ENCODE results near the gene ADIG.

Gene ADIG

GRCh38 chr20:38623061-38623460, 42.1 kb downstream of the ADIG start:
- Histone ChIP-seq H3K36me3 (ENCODE audit: control insufficient read depth in 1 of 2, insufficient read depth in 2 of 2, low read length in 2 of 2) (no peaks in the 10 kb centered on the region), H3K4me1 (ENCODE audit: control insufficient read depth in 1 of 2, insufficient read depth in 2 of 2, low read length in 2 of 2) (no peaks in the 10 kb centered on the region), H3K27me3 (ENCODE audit: low read depth, low read length) (peaks cover 3% of the 10 kb centered on the region)

GRCh38 chr20:38624084-38624483, 43.1 kb downstream of the ADIG start:
- Histone ChIP-seq H3K27me3 (ENCODE audit: low read depth, low read length) (no peaks in the 10 kb centered on the region), H3K9me3 (ENCODE audit: control insufficient read depth in 1 of 2, low read length in 2 of 2) (peaks cover 0 to 10% of the 10 kb centered on the region in 2 donors), H3K4me1 (ENCODE audit: control insufficient read depth in 1 of 2, insufficient read depth in 2 of 2, low read length in 2 of 2) (no peaks in the 10 kb centered on the region), H3K4me3 (ENCODE audit: low read depth in 1 of 2, low read length in 2 of 2) (no peak overlapping the region), H3K27ac (ENCODE audit: low read length) (no peak overlapping the region), H3K36me3 (ENCODE audit: control insufficient read depth in 1 of 2, insufficient read depth in 2 of 2, low read length in 2 of 2) (no peaks in the 10 kb centered on the region)

More at GRCh38 chr20:38623061-38623460, 42.1 kb downstream of the ADIG start:
- Histone ChIP-seq H3K4me3 (ENCODE audit: low read depth in 1 of 2, low read length in 2 of 2) (no peak overlapping the region), H3K9me3 (ENCODE audit: control insufficient read depth in 1 of 2, low read length in 2 of 2) (peaks cover 0 to 10% of the 10 kb centered on the region in 2 donors), H3K27ac (ENCODE audit: low read length) (no peak overlapping the region)

GRCh38 chr20:38625896-38626295, 44.9 kb downstream of the ADIG start:
- no peaks in the 10 kb centered on the region for H3K27me3 ChIP-seq (ENCODE audit: low read depth, low read length)
- H3K4me1 ChIP-seq (ENCODE audit: control insufficient read depth in 1 of 2, insufficient read depth in 2 of 2, low read length in 2 of 2), result no peaks in the 10 kb centered on the region
- no peak overlapping the region for H3K27ac ChIP-seq (ENCODE audit: low read length)
- H3K9me3 ChIP-seq (ENCODE audit: control insufficient read depth in 1 of 2, low read length in 2 of 2), result peaks cover 0 to 10% of the 10 kb centered on the region in 2 donors
- no peak overlapping the region for H3K4me3 ChIP-seq (ENCODE audit: low read depth in 1 of 2, low read length in 2 of 2)
- no peaks in the 10 kb centered on the region for H3K36me3 ChIP-seq (ENCODE audit: control insufficient read depth in 1 of 2, insufficient read depth in 2 of 2, low read length in 2 of 2)

GRCh38 chr20:38626921-38627659, 46.1 kb downstream of the ADIG start:
- Histone ChIP-seq H3K36me3 (ENCODE audit: control insufficient read depth in 1 of 2, insufficient read depth in 2 of 2, low read length in 2 of 2) (no peaks in the 10 kb centered on the region), H3K4me3 (ENCODE audit: low read depth in 1 of 2, low read length in 2 of 2) (no peak overlapping the region), H3K27ac (ENCODE audit: low read length) (no peak overlapping the region), H3K4me1 (ENCODE audit: control insufficient read depth in 1 of 2, insufficient read depth in 2 of 2, low read length in 2 of 2) (no peaks in the 10 kb centered on the region), H3K9me3 (ENCODE audit: control insufficient read depth in 1 of 2, low read length in 2 of 2) (peaks cover 0 to 10% of the 10 kb centered on the region in 2 donors), H3K27me3 (ENCODE audit: low read depth, low read length) (no peaks in the 10 kb centered on the region)

GRCh38 chr20:38628580-38629470, 47.8 kb downstream of the ADIG start:
- Histone ChIP-seq H3K27ac (ENCODE audit: low read length) (no peak overlapping the region), H3K4me3 (ENCODE audit: low read depth in 1 of 2, low read length in 2 of 2) (no peak overlapping the region), H3K36me3 (ENCODE audit: control insufficient read depth in 1 of 2, insufficient read depth in 2 of 2, low read length in 2 of 2) (no peaks in the 10 kb centered on the region), H3K9me3 (ENCODE audit: control insufficient read depth in 1 of 2, low read length in 2 of 2) (peaks cover 0 to 10% of the 10 kb centered on the region in 2 donors), H3K27me3 (ENCODE audit: low read depth, low read length) (no peaks in the 10 kb centered on the region), H3K4me1 (ENCODE audit: control insufficient read depth in 1 of 2, insufficient read depth in 2 of 2, low read length in 2 of 2) (no peaks in the 10 kb centered on the region)

- Histone ChIP-seq H3K9me3 (ENCODE audit: control insufficient read depth in 1 of 2, low read length in 2 of 2) (no peaks in the 10 kb centered on the region), H3K4me3 (ENCODE audit: low read depth in 1 of 2, low read length in 2 of 2) (no peak overlapping the region), H3K36me3 (ENCODE audit: control insufficient read depth in 1 of 2, insufficient read depth in 2 of 2, low read length in 2 of 2) (no peaks in the 10 kb centered on the region), H3K4me1 (ENCODE audit: control insufficient read depth in 1 of 2, insufficient read depth in 2 of 2, low read length in 2 of 2) (no peaks in the 10 kb centered on the region), H3K27me3 (ENCODE audit: low read depth, low read length) (no peaks in the 10 kb centered on the region), H3K27ac (ENCODE audit: low read length) (no peak overlapping the region)
Observed at GRCh38 chr20:38629979-38630378, 49.0 kb downstream of the ADIG start.

GRCh38 chr20:38630727-38631126, 49.7 kb downstream of the ADIG start:
- Histone ChIP-seq H3K4me3 (ENCODE audit: low read depth in 1 of 2, low read length in 2 of 2) (no peak overlapping the region), H3K9me3 (ENCODE audit: control insufficient read depth in 1 of 2, low read length in 2 of 2) (no peaks in the 10 kb centered on the region), H3K27me3 (ENCODE audit: low read depth, low read length) (no peaks in the 10 kb centered on the region), H3K4me1 (ENCODE audit: control insufficient read depth in 1 of 2, insufficient read depth in 2 of 2, low read length in 2 of 2) (no peaks in the 10 kb centered on the region), H3K36me3 (ENCODE audit: control insufficient read depth in 1 of 2, insufficient read depth in 2 of 2, low read length in 2 of 2) (no peaks in the 10 kb centered on the region), H3K27ac (ENCODE audit: low read length) (no peak overlapping the region)

GRCh38 chr20:38631155-38632022, 50.4 kb downstream of the ADIG start:
- no peaks in the 10 kb centered on the region for H3K9me3 ChIP-seq (ENCODE audit: control insufficient read depth in 1 of 2, low read length in 2 of 2)
- H3K4me3 ChIP-seq (ENCODE audit: low read depth in 1 of 2, low read length in 2 of 2), result no peak overlapping the region
- H3K4me1 ChIP-seq (ENCODE audit: control insufficient read depth in 1 of 2, insufficient read depth in 2 of 2, low read length in 2 of 2), result no peaks in the 10 kb centered on the region
- H3K36me3 ChIP-seq (ENCODE audit: control insufficient read depth in 1 of 2, insufficient read depth in 2 of 2, low read length in 2 of 2), result no peaks in the 10 kb centered on the region
- no peaks in the 10 kb centered on the region for H3K27me3 ChIP-seq (ENCODE audit: low read depth, low read length)
- H3K27ac ChIP-seq (ENCODE audit: low read length), result no peak overlapping the region

- Histone ChIP-seq H3K27me3 (ENCODE audit: low read depth, low read length) (no peaks in the 10 kb centered on the region), H3K27ac (ENCODE audit: low read length) (no peak overlapping the region), H3K9me3 (ENCODE audit: control insufficient read depth in 1 of 2, low read length in 2 of 2) (no peaks in the 10 kb centered on the region), H3K36me3 (ENCODE audit: control insufficient read depth in 1 of 2, insufficient read depth in 2 of 2, low read length in 2 of 2) (no peaks in the 10 kb centered on the region), H3K4me1 (ENCODE audit: control insufficient read depth in 1 of 2, insufficient read depth in 2 of 2, low read length in 2 of 2) (no peaks in the 10 kb centered on the region), H3K4me3 (ENCODE audit: low read depth in 1 of 2, low read length in 2 of 2) (no peak overlapping the region)
Observed at GRCh38 chr20:38633577-38634093, 52.6 kb downstream of the ADIG start.

GRCh38 chr20:38635721-38636288, 54.8 kb downstream of the ADIG start:
- Histone ChIP-seq H3K4me1 (ENCODE audit: control insufficient read depth in 1 of 2, insufficient read depth in 2 of 2, low read length in 2 of 2) (no peaks in the 10 kb centered on the region), H3K27ac (ENCODE audit: low read length) (no peak overlapping the region), H3K4me3 (ENCODE audit: low read depth in 1 of 2, low read length in 2 of 2) (no peak overlapping the region), H3K9me3 (ENCODE audit: control insufficient read depth in 1 of 2, low read length in 2 of 2) (no peaks in the 10 kb centered on the region), H3K36me3 (ENCODE audit: control insufficient read depth in 1 of 2, insufficient read depth in 2 of 2, low read length in 2 of 2) (no peaks in the 10 kb centered on the region), H3K27me3 (ENCODE audit: low read depth, low read length) (no peaks in the 10 kb centered on the region)

All from muscle layer of duodenum (tissue), 2 donors.